Caco-2 (cell line): ENCODE results near the gene HABP4. TPM values are rescaled to one million over a fixed set of nuclear protein-coding genes. Genes with fewer than 3 reads are reported as not detected.

Experiments used
- BruUV-seq: library from RNA; stranded (reverse); fragments of 400-500 nt; replicated peaks from 2 replicates; lab custom pipeline; 2021; lab: Mats Ljungman, UMichigan
- CTCF ChIA-PET: fragments of 300-600 bp; sonication (Branson Sonifier 250); formaldehyde crosslinking; loops from one replicate; lab custom pipeline; 2022; ENCODE audit warnings: antibody characterized with exemption; lab: Charles Lee
- POLR2A ChIA-PET: fragments of 300-600 bp; sonication (Branson Sonifier 250); formaldehyde crosslinking; loops from one replicate; lab custom pipeline; 2022; ENCODE audit warnings: antibody characterized with exemption; lab: Charles Lee
- DNase-seq, 2 experiments: peaks; one replicate each; pipeline versions ENCODE4 v3.0.0 to v3.0.0-alpha.2; 2020 to 2022
- H3K27me3 ChIP-seq: replicated peaks from 2 replicates; pipeline ENCODE4 v1.6.0; 2011; ENCODE audit warnings: low read length; ENCODE audit not compliant: control insufficient read depth, insufficient read depth
- H3K36me3 ChIP-seq: 2 replicates; pipeline ENCODE4 v1.5.1; 2011; ENCODE audit warnings: low read length; ENCODE audit not compliant: control insufficient read depth, insufficient read depth
- H3K4me1 ChIP-seq: fragments of 250-450 bp; sonication (Bioruptor Pico); 2 replicates; pipeline ENCODE4 v1.5.1; 2020; ENCODE audit warnings: mild to moderate bottlenecking
- H3K4me3 ChIP-seq: 2 replicates; pipeline ENCODE4 v1.5.1; 2011; ENCODE audit warnings: low read depth, mild to moderate bottlenecking, control low read depth, low read length
- H3K9me3 ChIP-seq: fragments of 250-450 bp; sonication (Bioruptor Pico); 2 replicates; pipeline ENCODE4 v1.5.1; 2020; ENCODE audit warnings: mild to moderate bottlenecking, moderate library complexity
- H3K27ac Mint-ChIP-seq: one replicate; pipeline ENCODE4 v1.8.0; 2022; ENCODE audit warnings: mixed read lengths; ENCODE audit not compliant: unreplicated experiment
- H3K27me3 Mint-ChIP-seq: one replicate; pipeline ENCODE4 v1.8.0; 2022; ENCODE audit warnings: mixed read lengths; ENCODE audit not compliant: insufficient read depth, unreplicated experiment
- H3K36me3 Mint-ChIP-seq: one replicate; pipeline ENCODE4 v1.8.0; 2022; ENCODE audit warnings: mild to moderate bottlenecking, mixed read lengths; ENCODE audit not compliant: insufficient read depth, unreplicated experiment
- H3K4me1 Mint-ChIP-seq: one replicate; pipeline ENCODE4 v1.8.0; 2022; ENCODE audit warnings: low read depth, mixed read lengths; ENCODE audit not compliant: unreplicated experiment
- H3K4me3 Mint-ChIP-seq: one replicate; pipeline ENCODE4 v1.8.0; 2022; ENCODE audit warnings: mild to moderate bottlenecking, moderate library complexity, mixed read lengths; ENCODE audit not compliant: unreplicated experiment
- H3K9me3 Mint-ChIP-seq: one replicate; pipeline ENCODE4 v1.8.0; 2022; ENCODE audit warnings: mixed read lengths; ENCODE audit not compliant: unreplicated experiment
- intact Hi-C: fragments of 100-400 bp; cut with micrococcal nuclease; formaldehyde crosslinking; loops from one replicate; pipeline ENCODE4 v1.10.0; 2022; ENCODE audit not compliant: unreplicated experiment
- total RNA-seq: library from RNA; stranded (reverse); gene quantifications from 2 replicates; pipeline ENCODE4 v1.2.3, GENCODE V29; 2022
- TF ChIP-seq, protein P1 (sequence below), 2 experiments: fragments of 200-600 bp in 1 of 2; IDR thresholded peaks; 1 replicate in 1 of 2; 2 replicates in 1 of 2; pipeline versions ENCODE4 v1.5.1 to v1.8.0; 2011 to 2022; ENCODE audit warnings: antibody characterized with exemption in 1 of 2, control low read depth in 1 of 2, inconsistent platforms in 1 of 2, low read depth in 1 of 2, low read length in 1 of 2, mild to moderate bottlenecking in 1 of 2, moderate library complexity in 1 of 2; ENCODE audit not compliant: insufficient read depth in 1 of 2, severe bottlenecking in 1 of 2, unreplicated experiment in 1 of 2

Gene HABP4
- total RNA-seq, 1 experiment from 2014 or later: 26.7 TPM

DNA sequence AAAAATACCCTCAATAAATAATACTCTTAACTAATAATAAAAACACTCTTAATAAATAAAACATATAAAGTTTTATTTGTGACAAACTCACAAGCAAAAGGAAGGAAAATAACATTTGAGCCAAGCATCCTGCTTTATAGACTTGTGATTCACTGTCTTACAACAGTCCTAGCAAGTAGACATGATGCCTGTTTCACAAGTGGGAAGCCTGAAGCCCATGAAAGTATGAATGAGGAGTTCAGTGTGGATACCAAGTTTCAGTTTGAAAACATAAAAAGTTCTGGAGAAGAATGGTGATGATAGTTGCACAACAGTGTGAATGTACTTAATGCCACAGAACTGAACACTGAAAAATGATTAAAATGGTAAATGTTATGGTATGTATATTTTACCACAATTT, 10.9 kb downstream of the HABP4 start:
- Histone ChIP-seq H3K4me3 (no peak overlapping the region), H3K27me3 (no peaks in the 10 kb centered on the region), H3K9me3 (no peaks in the 10 kb centered on the region), H3K36me3 (no peaks in the 10 kb centered on the region; the same call in 1 of the 2 replicates), H3K4me1 (no peaks in the 10 kb centered on the region)
- no peak for DNase-seq
- Mint-ChIP-seq H3K27me3 (no peaks in the 10 kb centered on the region), H3K27ac (no peak overlapping the region), H3K4me1 (no peaks in the 10 kb centered on the region), H3K9me3 (no peaks in the 10 kb centered on the region), H3K4me3 (no peak overlapping the region), H3K36me3 (peaks cover 23% of the 10 kb centered on the region)
- TF ChIP-seq, protein P1, sequence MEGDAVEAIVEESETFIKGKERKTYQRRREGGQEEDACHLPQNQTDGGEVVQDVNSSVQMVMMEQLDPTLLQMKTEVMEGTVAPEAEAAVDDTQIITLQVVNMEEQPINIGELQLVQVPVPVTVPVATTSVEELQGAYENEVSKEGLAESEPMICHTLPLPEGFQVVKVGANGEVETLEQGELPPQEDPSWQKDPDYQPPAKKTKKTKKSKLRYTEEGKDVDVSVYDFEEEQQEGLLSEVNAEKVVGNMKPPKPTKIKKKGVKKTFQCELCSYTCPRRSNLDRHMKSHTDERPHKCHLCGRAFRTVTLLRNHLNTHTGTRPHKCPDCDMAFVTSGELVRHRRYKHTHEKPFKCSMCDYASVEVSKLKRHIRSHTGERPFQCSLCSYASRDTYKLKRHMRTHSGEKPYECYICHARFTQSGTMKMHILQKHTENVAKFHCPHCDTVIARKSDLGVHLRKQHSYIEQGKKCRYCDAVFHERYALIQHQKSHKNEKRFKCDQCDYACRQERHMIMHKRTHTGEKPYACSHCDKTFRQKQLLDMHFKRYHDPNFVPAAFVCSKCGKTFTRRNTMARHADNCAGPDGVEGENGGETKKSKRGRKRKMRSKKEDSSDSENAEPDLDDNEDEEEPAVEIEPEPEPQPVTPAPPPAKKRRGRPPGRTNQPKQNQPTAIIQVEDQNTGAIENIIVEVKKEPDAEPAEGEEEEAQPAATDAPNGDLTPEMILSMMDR (IDR thresholded peaks at IDR 0.05; ENCODE audit: insufficient read depth in 1 of 2, low read depth in 1 of 2, low read length in 1 of 2, severe bottlenecking in 1 of 2, unreplicated experiment in 1 of 2): no peak
- ChIA-PET CTCF (no interaction called here), POLR2A (no interaction called here)
- intact Hi-C loops: no loop called here
- BruUV-seq: no TSS peak

DNA sequence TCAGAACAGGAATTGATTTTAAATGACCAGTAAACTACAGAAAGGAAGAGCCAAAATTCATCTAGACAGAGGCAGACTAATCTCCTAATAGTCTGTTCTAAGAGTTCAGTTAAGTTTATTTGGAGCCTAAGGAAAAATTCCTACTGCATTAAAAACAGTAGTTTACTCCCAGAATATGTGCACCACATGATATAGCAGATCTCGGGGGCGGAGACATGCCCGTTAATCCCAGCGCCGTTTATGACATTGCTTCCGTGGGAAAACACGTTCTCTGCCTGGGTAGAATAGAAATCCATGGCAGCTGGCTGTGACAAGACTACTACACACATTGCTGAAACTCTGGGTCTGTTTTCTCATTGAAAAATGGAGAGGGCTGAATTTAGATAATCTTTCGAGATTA, 11.4 kb downstream of the HABP4 start:
- intact Hi-C loops: no loop called here
- Mint-ChIP-seq H3K4me3 (no peak overlapping the region), H3K27me3 (no peaks in the 10 kb centered on the region), H3K4me1 (no peaks in the 10 kb centered on the region), H3K9me3 (no peaks in the 10 kb centered on the region), H3K27ac (no peak overlapping the region), H3K36me3 (peaks cover 28% of the 10 kb centered on the region)
- Histone ChIP-seq H3K9me3 (no peaks in the 10 kb centered on the region), H3K4me1 (no peaks in the 10 kb centered on the region), H3K4me3 (no peak overlapping the region), H3K27me3 (no peaks in the 10 kb centered on the region), H3K36me3 (no peaks in the 10 kb centered on the region; the same call in 1 of the 2 replicates)
- no peak for DNase-seq
- BruUV-seq: no TSS peak
- TF ChIP-seq, protein P1 (IDR thresholded peaks at IDR 0.05; ENCODE audit: insufficient read depth in 1 of 2, low read depth in 1 of 2, low read length in 1 of 2, severe bottlenecking in 1 of 2, unreplicated experiment in 1 of 2): no peak
- POLR2A ChIA-PET: no interaction called here
- CTCF ChIA-PET: no interaction called here

DNA sequence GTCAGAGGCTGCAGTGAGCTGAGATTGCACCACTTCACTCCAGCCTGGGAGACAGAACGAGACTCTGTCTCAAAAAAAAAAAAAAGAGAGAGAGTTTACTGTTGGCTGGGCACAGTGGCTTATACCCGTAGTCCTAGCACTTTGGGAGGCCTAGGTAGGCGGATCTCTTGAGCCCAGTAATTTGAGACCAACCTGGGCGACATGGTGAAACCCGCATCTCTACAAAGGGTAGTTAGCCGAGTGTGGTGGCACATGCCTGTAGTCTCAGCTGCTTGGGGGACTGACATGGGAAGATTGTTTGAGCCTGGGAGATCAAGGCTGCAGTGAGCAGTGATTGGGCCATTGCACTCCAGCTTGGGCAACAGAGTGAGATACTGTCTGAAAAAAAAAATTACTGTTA, 12.6 kb downstream of the HABP4 start:
- TF ChIP-seq, protein P1 (IDR thresholded peaks at IDR 0.05; ENCODE audit: insufficient read depth in 1 of 2, low read depth in 1 of 2, low read length in 1 of 2, severe bottlenecking in 1 of 2, unreplicated experiment in 1 of 2): no peak
- POLR2A ChIA-PET: no interaction called here
- Histone ChIP-seq H3K4me3 (no peak overlapping the region), H3K36me3 (no peaks in the 10 kb centered on the region; the same call in 1 of the 2 replicates), H3K27me3 (no peaks in the 10 kb centered on the region), H3K4me1 (no peaks in the 10 kb centered on the region), H3K9me3 (no peaks in the 10 kb centered on the region)
- DNase-seq: no peak
- intact Hi-C loops: no loop called here
- H3K9me3 Mint-ChIP-seq: no peaks in the 10 kb centered on the region
- no TSS peak for BruUV-seq
- H3K4me3 Mint-ChIP-seq: no peak overlapping the region
- no peak overlapping the region for H3K27ac Mint-ChIP-seq
- no peaks in the 10 kb centered on the region for H3K27me3 Mint-ChIP-seq
- peaks cover 36% of the 10 kb centered on the region for H3K36me3 Mint-ChIP-seq
- H3K4me1 Mint-ChIP-seq: no peaks in the 10 kb centered on the region
- CTCF ChIA-PET: no interaction called here
